ELR (cell line): ENCODE results near the gene RERE.

ENCODE experiments used
- DNase-seq: peaks from one replicate; pipeline ENCODE4 v3.0.0-alpha.2; 2015; ENCODE audit warnings: low read depth

Gene RERE

DNA sequence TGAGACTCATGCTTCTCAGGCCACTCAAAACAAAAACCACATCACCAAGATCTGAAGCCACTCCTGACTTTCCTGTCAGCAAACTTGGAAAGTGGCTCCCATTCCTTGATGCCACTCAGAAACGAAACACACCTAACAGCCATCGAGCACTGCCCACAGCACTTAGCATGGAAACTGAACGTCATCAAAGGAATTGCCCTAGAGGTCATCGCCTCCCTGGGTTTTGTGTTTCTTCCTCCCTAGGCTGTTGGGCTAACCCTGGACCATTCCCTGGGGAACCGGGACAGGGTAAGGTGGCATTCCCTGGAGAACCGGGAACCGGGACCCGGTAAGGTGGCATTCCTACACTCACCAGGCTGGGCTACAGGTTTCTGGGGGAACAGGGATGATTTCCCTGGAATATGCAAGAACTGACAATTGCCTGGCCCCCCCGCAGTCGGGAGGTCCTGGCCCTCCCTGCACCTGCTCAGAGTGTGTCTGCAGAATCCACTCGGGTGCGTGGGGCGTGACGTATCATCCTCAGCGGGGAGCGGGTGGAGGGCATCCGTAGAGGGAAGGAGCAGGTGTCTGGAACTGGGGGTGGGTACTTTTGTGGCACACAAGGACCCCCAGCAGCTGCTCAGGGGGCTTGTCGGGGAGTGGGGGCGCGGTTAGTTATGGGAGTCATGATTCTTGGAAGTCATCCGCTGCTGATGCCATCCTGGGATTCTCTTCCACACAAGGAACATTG is 469.2 kb downstream of the RERE start:
- DNase-seq: no peak

- DNase-seq: no peak
These were observed 469.8 kb downstream of the RERE start for GRCh38 chr1:8347635-8348034.

- DNase-seq: no peak
These were observed 471.6 kb downstream of the RERE start for GRCh38 chr1:8345621-8346415.

DNA sequence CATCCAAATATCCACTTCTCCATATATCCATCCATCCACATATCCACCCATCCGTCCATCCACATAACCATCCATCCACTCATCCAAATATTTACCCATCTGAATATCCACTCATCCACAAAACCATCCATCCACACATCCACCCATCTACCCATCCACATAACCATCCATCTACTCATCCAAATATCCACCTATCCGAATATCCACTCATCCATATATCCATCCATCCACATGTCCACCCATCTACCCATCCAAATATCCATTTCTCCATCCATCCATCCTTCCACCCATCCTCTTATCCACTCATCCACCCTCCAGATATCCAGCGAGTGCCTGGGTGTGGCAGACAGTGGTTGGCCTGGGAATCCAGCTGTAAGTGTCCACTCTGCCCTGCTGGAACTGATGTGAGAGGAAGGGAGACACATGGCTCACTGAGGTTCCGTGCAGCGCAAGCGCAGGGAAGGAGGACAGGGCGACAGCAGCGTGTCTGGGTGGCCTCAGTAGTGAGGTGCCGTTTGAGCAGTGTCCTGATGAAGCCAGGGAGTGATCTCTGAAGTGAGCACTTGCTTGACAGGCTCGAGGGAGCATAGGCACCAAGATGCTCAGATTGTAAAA is 472.4 kb downstream of the RERE start:
- no peak for DNase-seq

DNA sequence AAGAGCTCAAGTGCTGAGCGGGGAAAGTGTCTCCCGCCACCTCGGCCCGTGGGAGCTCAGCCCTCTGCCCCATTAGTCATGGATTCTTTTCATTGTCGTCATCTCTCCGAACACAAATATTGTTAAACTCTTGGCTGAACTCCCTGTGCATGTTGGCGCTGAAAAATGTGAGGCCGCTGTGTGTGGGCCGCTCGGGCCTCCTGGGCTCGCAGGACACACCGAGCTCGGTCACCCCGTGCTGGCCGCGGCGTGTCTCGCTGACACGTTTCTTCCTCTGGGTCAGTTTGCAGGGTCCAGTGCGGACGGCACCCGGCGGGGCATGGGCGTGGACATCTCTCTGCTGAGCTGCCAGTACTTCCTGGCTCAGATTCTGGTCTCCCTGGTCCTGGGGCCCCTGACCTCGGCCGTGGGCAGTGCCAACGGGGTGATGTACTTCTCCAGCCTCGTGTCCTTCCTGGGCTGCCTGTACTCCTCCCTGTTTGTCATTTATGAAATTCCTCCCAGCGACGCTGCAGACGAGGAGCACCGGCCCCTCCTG is 473.9 kb downstream of the RERE start:
- peak; percentile 96 for DNase-seq

GRCh38 chr1:8343044-8343443 is 474.4 kb downstream of the RERE start:
- no peak for DNase-seq

DNA sequence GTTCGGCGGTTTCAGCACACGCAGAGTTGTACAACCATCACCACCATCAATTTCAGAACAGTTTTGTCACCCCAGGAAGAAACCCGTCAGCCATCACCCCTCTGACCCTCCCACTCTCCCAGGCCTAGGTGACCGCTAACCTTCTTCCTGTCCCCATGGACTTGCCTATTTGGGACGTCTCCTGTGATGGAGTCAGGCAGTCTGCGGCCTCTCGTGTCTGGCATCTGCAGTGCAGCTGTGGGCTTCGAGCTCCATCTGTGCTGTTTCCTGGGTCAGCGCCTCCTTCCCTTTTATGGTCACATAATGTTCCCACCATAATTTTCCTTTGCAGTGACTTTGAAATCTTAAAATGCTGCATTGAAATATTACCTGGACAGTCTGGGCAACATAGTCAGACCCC is 475.1 kb downstream of the RERE start:
- peak; percentile 66 for DNase-seq

GRCh38 chr1:8340448-8340847 is 477.0 kb downstream of the RERE start:
- DNase-seq: no peak

DNA sequence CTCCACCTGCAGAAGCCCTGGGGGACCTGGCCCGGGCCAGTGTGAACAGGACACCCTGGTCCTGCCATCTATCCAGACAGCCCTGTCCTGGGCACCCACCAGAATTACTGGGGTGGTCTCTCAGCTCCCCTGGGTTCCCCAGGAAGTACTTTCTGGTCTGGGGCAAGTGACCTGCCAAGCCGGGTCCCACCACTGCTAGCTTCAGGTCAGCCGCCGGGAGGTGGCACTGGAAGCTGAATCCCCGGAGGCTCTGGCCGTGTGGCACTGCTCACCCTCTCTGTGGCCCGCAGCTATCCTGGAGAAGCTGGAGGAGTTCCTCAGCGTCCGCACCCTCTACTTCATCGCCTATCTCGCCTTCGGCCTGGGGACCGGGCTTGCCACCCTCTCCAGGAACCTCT is 478.2 kb downstream of the RERE start:
- no peak for DNase-seq

DNA sequence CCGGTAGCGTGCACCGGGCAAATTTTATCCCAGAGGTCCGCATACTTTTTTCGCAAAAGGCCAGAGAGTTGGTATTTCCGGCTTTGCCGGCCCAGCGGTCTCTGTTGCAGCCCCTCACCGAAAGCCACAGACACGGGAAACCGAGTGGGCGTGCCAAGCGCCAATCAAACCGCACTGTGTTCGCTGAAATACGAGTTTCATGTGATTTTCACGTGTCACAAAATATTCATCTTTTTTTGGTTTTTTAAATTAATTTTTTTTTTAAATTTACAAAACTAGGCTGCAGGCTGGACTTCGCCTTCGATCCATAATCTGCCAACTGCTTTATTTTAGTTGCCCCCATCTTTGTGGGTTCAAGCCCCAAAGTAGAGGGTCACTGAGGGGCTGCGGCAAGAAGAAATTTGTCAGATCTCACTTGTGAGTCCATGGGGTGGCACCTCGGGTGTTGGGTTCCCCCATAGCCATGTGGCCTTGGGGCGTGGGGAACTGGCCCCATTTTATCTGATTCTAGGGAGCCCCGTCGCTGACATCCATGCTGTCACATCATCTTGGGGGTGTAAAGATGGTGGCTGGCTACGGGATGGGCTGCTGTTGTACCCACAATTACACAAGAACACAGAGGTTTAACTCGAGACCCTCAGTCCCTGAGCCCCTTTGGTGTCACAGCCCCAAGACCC is 478.8 kb downstream of the RERE start:
- no peak for DNase-seq

GRCh38 chr1:8337776-8338525 is 479.5 kb downstream of the RERE start:
- no peak for DNase-seq

- no peak for DNase-seq
These were observed 482.2 kb downstream of the RERE start for GRCh38 chr1:8335246-8335645.

GRCh38 chr1:8334106-8334851 is 483.2 kb downstream of the RERE start:
- DNase-seq: no peak

- no peak for DNase-seq
These were observed 484.0 kb downstream of the RERE start for GRCh38 chr1:8333246-8333987.

DNA sequence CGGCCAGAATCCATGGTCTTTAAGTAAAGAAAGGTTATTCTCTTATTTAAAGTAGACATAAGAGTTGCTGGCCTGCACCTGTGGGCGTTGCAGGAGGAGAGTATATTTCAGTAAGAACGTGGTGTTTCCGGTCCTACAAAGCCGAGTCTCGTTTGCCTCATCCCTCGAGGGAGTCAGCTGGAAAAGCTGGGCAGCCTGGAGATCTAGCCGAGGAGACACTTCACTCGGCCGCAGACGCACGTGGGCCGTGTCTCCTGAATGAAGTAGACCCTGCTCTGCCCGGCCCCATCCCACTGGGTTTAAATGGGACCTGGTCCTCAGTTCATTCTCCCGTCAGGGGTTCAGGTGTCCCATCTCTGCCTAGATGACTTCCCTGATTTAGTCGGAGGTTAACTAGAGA is 484.6 kb downstream of the RERE start:
- no peak for DNase-seq

DNA sequence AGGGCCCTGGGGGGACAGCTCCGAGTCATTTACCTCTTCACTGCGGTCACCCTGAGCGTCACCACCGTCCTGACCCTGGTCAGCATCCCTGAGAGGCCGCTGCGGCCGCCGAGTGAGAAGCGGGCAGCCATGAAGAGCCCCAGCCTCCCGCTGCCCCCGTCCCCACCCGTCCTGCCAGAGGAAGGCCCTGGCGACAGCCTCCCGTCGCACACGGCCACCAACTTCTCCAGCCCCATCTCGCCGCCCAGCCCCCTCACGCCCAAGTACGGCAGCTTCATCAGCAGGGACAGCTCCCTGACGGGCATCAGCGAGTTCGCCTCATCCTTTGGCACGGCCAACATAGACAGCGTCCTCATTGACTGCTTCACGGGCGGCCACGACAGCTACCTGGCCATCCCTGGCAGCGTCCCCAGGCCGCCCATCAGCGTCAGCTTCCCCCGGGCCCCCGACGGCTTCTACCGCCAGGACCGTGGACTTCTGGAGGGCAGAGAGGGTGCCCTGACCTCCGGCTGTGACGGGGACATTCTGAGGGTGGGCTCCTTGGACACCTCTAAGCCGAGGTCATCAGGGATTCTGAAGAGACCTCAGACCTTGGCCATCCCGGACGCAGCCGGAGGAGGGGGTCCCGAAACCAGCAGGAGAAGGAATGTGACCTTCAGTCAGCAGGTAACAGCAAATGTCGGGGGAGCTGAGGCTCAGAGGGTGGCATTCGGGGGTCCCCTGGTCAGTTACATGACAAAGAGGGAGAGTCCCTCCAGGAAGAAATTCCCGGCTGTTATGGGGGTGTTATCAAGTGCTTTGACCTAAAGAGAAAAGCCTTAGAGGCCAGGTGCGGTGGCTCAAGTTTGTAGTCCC is 486.9 kb downstream of the RERE start:
- DNase-seq: no peak

DNA sequence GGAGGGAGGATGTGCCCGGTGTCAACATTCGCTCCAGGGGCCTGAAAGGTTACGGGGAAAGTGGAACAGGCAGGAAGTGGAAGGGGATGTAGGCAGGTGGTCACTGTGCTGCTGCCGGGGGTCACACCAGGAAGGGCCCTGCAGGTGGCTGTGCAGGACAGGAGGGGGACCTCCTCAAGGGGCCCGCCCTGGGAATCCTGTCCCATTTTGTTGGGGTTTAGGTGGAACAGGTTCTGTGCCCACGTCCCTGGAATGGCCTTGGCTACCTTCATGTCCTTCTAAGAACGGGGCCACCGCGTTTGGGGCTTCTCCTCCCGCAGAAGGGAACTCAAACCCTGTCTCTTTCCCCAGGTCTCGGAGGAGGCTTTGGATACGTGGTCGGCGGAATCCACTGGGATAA is 487.6 kb downstream of the RERE start:
- DNase-seq: no peak

DNA sequence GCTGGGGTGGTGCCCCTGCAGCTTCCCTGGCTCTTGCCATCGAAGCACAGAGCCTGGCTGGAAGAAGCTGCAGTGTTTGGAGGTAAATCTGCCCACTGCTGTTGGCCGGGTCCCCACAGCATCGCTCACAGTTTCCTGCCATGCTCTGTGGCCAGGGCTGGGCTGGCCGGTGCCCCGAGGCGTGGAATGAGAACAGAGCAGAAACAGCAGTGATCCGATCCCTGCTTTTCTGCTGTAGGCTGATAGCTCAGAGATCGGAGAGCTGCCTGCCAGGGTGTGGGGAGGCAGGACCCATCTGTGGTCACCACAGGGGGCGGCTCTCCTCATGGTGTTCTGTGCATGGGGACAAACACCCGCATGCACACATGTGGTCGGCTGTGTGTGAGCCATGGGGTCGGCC is 488.0 kb downstream of the RERE start:
- DNase-seq: peak; percentile 29

- no peak for DNase-seq
These were observed 489.2 kb downstream of the RERE start for GRCh38 chr1:8328271-8328670.
